ENCODE measurements around the gene KDM3A.

KDM3A gene

DNA sequence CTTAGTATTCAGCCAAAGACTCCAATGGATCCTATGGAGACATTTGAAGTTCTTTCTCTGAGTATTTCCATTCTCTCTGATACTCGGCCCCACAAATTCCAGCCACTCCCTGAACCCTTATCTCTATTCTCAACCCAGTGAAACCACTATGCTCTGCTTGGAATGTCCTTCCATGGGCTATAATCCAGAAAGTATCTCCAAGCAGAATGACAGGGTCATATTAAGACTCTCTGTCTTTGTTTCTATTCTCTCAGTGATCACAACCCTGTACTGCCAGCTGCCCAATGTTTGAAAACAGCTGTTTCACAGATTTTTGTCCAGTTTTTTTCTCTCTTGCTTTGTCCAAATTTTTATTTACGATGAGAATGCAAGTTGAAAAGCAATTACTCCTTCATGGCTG is 100.2 kb downstream of the KDM3A start:
- no peak for ATAC-seq
- no peak for TF ChIP-seq PPARA (CRISPR knock-in tag; IDR thresholded peaks at IDR 0.05; ENCODE audit: borderline replicate concordance)
- no peak for TF ChIP-seq RARB (CRISPR knock-in tag; IDR thresholded peaks at IDR 0.05)
- no peak for TF ChIP-seq ESRRG (CRISPR knock-in tag; IDR thresholded peaks at IDR 0.05)
- TF ChIP-seq ZNF8 (CRISPR knock-in tag; IDR thresholded peaks at IDR 0.05) = no peak
- TF ChIP-seq ZC3H10 (CRISPR knock-in tag; IDR thresholded peaks at IDR 0.05) = no peak
- no peak for TF ChIP-seq TCF4 (CRISPR knock-in tag; IDR thresholded peaks at IDR 0.05; ENCODE audit: borderline replicate concordance)
- no peak for TF ChIP-seq SNAI2 (CRISPR knock-in tag; IDR thresholded peaks at IDR 0.05)
- no peak for TF ChIP-seq TOX (CRISPR knock-in tag; IDR thresholded peaks at IDR 0.05; ENCODE audit: borderline replicate concordance)
- TF ChIP-seq CSDC2 (CRISPR knock-in tag; IDR thresholded peaks at IDR 0.05) = no peak
- TF ChIP-seq ZNF565 (CRISPR knock-in tag; conservative IDR thresholded peaks at IDR 0.05; ENCODE audit: low read depth) = no peak
- TF ChIP-seq BACH2 (CRISPR knock-in tag; IDR thresholded peaks at IDR 0.05; ENCODE audit: borderline replicate concordance) = no peak
- TF ChIP-seq CREB5 (CRISPR knock-in tag; IDR thresholded peaks at IDR 0.05; ENCODE audit: low read depth) = no peak
- no peak for TF ChIP-seq ZFP30 (CRISPR knock-in tag; IDR thresholded peaks at IDR 0.05)
- TF ChIP-seq GLIS3 (CRISPR knock-in tag; IDR thresholded peaks at IDR 0.05) = no peak
- no peak for TF ChIP-seq CSRNP3 (CRISPR knock-in tag; IDR thresholded peaks at IDR 0.05)
- no peak for TF ChIP-seq ZNF70 (CRISPR knock-in tag; IDR thresholded peaks at IDR 0.05)
- TF ChIP-seq ISL1 (CRISPR knock-in tag; IDR thresholded peaks at IDR 0.05) = no peak
- TF ChIP-seq, protein P1, sequence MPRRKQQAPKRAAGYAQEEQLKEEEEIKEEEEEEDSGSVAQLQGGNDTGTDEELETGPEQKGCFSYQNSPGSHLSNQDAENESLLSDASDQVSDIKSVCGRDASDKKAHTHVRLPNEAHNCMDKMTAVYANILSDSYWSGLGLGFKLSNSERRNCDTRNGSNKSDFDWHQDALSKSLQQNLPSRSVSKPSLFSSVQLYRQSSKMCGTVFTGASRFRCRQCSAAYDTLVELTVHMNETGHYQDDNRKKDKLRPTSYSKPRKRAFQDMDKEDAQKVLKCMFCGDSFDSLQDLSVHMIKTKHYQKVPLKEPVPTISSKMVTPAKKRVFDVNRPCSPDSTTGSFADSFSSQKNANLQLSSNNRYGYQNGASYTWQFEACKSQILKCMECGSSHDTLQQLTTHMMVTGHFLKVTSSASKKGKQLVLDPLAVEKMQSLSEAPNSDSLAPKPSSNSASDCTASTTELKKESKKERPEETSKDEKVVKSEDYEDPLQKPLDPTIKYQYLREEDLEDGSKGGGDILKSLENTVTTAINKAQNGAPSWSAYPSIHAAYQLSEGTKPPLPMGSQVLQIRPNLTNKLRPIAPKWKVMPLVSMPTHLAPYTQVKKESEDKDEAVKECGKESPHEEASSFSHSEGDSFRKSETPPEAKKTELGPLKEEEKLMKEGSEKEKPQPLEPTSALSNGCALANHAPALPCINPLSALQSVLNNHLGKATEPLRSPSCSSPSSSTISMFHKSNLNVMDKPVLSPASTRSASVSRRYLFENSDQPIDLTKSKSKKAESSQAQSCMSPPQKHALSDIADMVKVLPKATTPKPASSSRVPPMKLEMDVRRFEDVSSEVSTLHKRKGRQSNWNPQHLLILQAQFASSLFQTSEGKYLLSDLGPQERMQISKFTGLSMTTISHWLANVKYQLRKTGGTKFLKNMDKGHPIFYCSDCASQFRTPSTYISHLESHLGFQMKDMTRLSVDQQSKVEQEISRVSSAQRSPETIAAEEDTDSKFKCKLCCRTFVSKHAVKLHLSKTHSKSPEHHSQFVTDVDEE (CRISPR knock-in tag; IDR thresholded peaks at IDR 0.05) = no peak
- no peak for TF ChIP-seq OSR1 (CRISPR knock-in tag; IDR thresholded peaks at IDR 0.05)
- TF ChIP-seq POU6F1 (CRISPR knock-in tag; IDR thresholded peaks at IDR 0.05; ENCODE audit: borderline replicate concordance, low read depth) = no peak
